Right ventricle myocardium inferior (tissue), 1 donor: ENCODE measurements around the gene HABP4. TPM values are rescaled to one million over a fixed set of nuclear protein-coding genes. Genes with fewer than 3 reads are reported as not detected.

Source experiments
- total RNA-seq: library from RNA; stranded (reverse); fragmentation: NEBNext Ultra II Directional; extraction: Animal tissue kit (Norgen Biotek cat#: 25700); gene quantifications from one replicate; pipeline ENCODE4 v1.2.1, GENCODE V29; 2021
- donor health status: DM: no; HTN: yes; CAD: no; lungs with severe emphysema.

The HABP4 gene
- total RNA-seq, 1 donor from 2014 or later, result 25.8 TPM

Other genes with a start within 250 kb of the HABP4 start
- gene HSD17B3, start 148.0 kb upstream of the HABP4 start, total RNA-seq, result 0.78 TPM
- 14.7 TPM for gene SLC35D2, start 66.5 kb upstream of the HABP4 start, total RNA-seq
- gene ZNF367, start 31.8 kb upstream of the HABP4 start, total RNA-seq, result 4.3 TPM
- 14.5 TPM for gene CDC14B, start 169.7 kb downstream of the HABP4 start, total RNA-seq
- 27.3 TPM for gene PRXL2C, start 205.1 kb downstream of the HABP4 start, total RNA-seq